ENCODE results near the gene TRAPPC14. TPM values are rescaled to one million over a fixed set of nuclear protein-coding genes. Genes with fewer than 3 reads are reported as not detected.

Gene TRAPPC14
- total RNA-seq, 6 experiments from 2014 or later: 8.2 to 14.6 (median 10.3) TPM

DNA sequence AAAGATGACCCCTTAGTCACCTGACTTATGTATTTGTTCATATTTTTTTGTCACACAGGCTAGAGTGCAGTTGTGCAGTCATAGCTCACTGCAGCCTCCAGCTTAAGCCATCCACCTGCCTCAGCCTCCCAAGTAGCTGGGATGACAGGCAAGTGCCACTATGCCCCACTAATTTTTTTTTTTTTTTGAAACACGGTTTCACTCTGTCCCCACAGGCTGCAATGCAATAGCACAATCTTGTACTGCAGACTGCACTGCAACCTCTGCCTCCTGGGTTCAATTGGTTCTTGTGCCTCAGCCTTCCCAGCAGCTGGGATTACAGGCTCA, 29.9 kb downstream of the TRAPPC14 start:
- intact Hi-C loops (cut with DNase I): no loop called here
- DNase-seq: no peak
- ATAC-seq: no peak
- Histone ChIP-seq H3K36me3 (no peaks in the 10 kb centered on the region), H3K27me3 (no peaks in the 10 kb centered on the region), H3K4me3 (no peak overlapping the region), H3K4me1 (peaks cover 0 to 40% (median 0%) of the 10 kb centered on the region in 4 donors), H3K9me3 (no peaks in the 10 kb centered on the region), H3K27ac (no peak overlapping the region)
- WGBS (ENCODE audit: insufficient coverage, low coverage, low lambda C conversion rate, missing lambda C conversion rate): 33% methylated on average over 1 of the region's 1 CpG
- TF ChIP-seq, protein P1, sequence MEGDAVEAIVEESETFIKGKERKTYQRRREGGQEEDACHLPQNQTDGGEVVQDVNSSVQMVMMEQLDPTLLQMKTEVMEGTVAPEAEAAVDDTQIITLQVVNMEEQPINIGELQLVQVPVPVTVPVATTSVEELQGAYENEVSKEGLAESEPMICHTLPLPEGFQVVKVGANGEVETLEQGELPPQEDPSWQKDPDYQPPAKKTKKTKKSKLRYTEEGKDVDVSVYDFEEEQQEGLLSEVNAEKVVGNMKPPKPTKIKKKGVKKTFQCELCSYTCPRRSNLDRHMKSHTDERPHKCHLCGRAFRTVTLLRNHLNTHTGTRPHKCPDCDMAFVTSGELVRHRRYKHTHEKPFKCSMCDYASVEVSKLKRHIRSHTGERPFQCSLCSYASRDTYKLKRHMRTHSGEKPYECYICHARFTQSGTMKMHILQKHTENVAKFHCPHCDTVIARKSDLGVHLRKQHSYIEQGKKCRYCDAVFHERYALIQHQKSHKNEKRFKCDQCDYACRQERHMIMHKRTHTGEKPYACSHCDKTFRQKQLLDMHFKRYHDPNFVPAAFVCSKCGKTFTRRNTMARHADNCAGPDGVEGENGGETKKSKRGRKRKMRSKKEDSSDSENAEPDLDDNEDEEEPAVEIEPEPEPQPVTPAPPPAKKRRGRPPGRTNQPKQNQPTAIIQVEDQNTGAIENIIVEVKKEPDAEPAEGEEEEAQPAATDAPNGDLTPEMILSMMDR (IDR thresholded peaks at IDR 0.05): no peak
- no peak for TF ChIP-seq POLR2A (IDR thresholded peaks at IDR 0.05)

DNA sequence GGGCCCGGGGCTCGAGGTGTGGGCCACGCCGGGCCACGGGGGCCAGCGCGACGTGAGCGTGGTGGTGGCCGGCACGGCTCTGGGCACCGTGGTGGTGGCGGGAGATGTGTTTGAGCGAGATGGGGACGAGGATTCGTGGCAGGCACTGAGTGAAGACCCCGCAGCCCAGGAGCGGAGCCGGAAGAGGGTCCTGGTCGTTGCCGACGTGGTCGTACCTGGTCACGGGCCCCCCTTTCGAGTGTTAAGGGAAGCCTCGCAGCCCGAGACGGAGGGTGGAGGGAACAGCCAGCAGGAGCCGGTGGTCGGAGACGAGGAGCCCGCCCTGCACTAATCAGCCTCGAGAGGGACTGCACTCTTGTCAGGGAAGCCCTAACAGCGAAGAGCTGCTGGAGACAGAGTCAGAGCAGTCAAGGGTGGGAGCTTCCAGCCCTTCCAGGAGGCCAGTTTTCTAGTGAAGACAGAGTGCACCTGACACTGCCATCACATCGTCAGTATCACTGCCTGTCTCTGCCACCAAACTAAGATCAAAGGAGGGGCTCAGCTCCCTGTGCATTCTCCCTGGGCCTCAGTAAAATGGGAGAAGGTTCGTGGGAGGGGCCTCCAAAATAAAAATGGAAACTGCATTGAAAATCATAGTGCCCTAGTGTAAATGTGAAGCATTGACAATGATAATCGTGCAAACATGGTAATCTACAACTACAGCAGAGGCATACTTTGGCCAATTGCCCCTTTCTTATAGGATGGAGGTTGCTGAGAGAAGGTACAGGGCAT, 30.5 kb downstream of the TRAPPC14 start:
- Histone ChIP-seq H3K36me3 (no peaks in the 10 kb centered on the region), H3K4me3 (peak overlapping the region; percentile 80 to 85 (median 82)), H3K27me3 (no peaks in the 10 kb centered on the region), H3K27ac (peak overlapping the region; percentile 87 to 97 (median 91)), H3K9me3 (no peaks in the 10 kb centered on the region), H3K4me1 (peaks cover 0 to 39% (median 0%) of the 10 kb centered on the region in 4 donors)
- no peak for TF ChIP-seq POLR2A (IDR thresholded peaks at IDR 0.05)
- TF ChIP-seq, protein P1 (IDR thresholded peaks at IDR 0.05): no peak
- 12% methylated on average over 9 of the region's 37 CpGs for WGBS (ENCODE audit: insufficient coverage, low coverage, low lambda C conversion rate, missing lambda C conversion rate)
- ATAC-seq: no peak
- intact Hi-C loops (cut with DNase I): no loop called here
- DNase-seq: no peak

DNA sequence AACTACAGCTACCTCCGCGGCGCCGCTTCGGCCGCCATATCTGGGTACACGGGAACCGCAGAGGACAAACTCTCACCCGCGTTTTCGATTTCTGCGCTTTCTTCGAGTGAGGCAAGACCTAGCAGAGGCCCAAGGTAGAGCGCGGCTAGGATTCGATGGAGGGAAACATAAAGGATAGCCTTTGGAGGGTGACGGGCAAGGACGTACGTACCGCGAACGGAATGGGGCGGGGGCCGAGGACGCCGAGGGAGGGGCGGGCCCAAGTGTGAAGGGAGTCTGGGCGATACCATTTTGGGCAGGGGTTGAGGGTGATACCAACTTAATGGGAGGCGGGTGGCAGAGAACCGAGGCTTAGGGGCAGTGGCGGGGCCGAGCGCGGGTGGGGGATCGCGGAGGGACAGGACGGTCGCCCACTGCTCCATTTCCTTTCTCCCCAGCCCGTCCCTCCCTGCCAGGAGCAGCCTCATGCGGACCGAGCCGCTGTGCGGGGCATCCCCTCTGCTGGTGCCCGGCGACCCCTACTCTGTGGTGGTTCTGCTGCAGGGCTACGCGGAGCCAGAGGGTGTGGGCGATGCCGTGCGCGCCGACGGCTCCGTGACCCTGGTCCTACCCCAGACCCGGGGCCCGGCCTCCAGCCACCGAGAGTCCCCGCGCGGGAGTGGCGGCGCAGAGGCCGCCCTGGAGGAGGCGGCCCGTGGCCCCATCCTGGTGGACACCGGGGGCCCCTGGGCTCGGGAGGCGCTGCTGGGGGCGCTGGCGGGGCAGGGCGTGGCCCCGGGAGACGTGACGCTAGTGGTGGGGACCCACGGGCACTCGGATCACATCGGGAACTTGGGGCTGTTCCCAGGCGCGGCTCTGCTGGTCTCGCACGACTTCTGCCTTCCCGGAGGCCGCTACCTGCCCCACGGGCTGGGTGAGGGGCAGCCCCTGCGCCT, 31.3 kb downstream of the TRAPPC14 start, which contains the start of gene MBLAC1:
Gene MBLAC1 (plus strand): TSS at position 37 of the 935 bp plus-strand sequence. CDS start 429 bp downstream, at position 466.
- H3K36me3 ChIP-seq: no peaks in the 10 kb centered on the region
- H3K4me1 ChIP-seq: peaks cover 0 to 30% (median 0%) of the 10 kb centered on the region in 4 donors
- H3K27ac ChIP-seq: peak within 1 kb of the TSS; percentile 87 to 97 (median 91)
- H3K4me3 ChIP-seq: peak within 1 kb of the TSS; percentile 80 to 85 (median 82)
- WGBS (ENCODE audit: insufficient coverage, low coverage, low lambda C conversion rate, missing lambda C conversion rate): under 1% methylated on average over 25 of the region's 85 CpGs
- DNase-seq (peak; percentile 87 to 93 (median 90)), ATAC-seq (peak; percentile 87 to 91 (median 89))
- intact Hi-C loops (cut with DNase I): no loop called here
- no peaks in the 10 kb centered on the region for H3K9me3 ChIP-seq
- H3K27me3 ChIP-seq: no peaks in the 10 kb centered on the region
- TF ChIP-seq POLR2A (IDR thresholded peaks at IDR 0.05): no peak
- TF ChIP-seq, protein P1 (IDR thresholded peaks at IDR 0.05): no peak

DNA sequence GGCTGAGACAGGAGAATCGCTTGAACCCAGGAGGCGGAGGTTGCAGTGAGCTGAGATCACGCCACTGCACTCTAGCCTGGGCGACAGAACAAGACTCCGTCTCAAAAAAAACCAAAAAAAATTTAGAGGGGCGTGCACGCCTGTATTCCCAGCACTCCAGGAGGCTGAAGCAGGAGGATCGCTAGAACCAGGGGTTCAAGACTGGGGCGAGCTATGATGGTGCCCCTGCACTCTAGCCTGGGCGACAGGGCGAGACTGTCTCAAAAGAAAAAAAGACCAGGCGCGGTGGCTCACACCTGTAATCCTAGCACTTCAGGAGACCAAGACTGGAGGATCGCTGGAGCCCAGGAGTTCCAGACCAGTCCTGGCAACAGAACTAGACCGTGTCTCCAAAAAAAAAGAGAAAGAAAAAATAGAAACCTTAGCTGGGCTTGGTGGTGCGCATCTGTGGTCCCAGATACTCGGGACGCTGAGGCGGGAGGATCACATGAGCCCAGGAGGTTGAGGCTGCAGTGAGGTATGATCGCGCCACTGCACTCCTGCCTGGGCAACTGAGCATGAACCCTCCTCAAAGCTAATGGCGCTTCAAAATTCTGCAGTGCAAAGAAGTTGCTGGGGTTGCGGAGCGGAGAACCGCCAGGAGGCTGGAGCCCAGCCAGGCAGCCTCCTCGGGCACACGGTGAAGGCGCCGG, 32.1 kb downstream of the TRAPPC14 start:
- WGBS (ENCODE audit: insufficient coverage, low coverage, low lambda C conversion rate, missing lambda C conversion rate): 9% methylated on average over 28 of the region's 29 CpGs
- no peaks in the 10 kb centered on the region for H3K27me3 ChIP-seq
- peak overlapping the region; percentile 87 to 97 (median 91) for H3K27ac ChIP-seq
- no peaks in the 10 kb centered on the region for H3K9me3 ChIP-seq
- peak overlapping the region; percentile 80 to 85 (median 82) for H3K4me3 ChIP-seq
- ATAC-seq: peak in 3 of 4 donors; percentile 30 to 36 (median 35)
- H3K4me1 ChIP-seq: peaks cover 0 to 22% (median 0%) of the 10 kb centered on the region in 4 donors
- no peaks in the 10 kb centered on the region for H3K36me3 ChIP-seq
- intact Hi-C loops (cut with DNase I): no loop called here
- DNase-seq: no peak
- no peak for TF ChIP-seq POLR2A (IDR thresholded peaks at IDR 0.05)
- TF ChIP-seq, protein P1 (IDR thresholded peaks at IDR 0.05): no peak
